ENCODE measurements around the gene PLOD1. TPM values are rescaled to one million over a fixed set of nuclear protein-coding genes. Genes with fewer than 3 reads are reported as not detected.

The PLOD1 gene
- total RNA-seq, 1 experiment from 2014 or later: 94.8 TPM

DNA sequence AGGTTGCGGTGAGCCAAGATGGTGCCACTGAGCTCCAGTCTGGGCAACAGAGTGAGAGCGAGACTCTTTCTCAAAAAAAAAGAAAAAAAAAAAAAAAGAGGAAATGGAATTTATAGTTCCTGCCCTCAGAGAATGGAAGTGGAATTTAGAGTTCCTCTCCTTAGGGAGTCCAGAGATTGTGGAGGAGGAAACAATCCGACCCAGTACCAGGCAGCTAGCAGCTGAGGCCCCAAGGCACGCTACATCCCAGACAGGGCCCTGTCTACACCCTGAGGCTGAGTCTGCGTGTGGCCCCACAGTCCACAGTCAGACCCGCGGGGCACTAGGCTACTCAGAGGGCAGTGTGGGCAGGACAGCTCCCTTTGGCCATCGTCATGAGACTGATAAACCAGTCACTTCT, 43.8 kb downstream of the PLOD1 start:
- BruUV-seq (replicated peaks): no TSS peak
- no peaks in the 10 kb centered on the region for H3K9me3 ChIP-seq (ENCODE audit: low read depth, low read length, poor library complexity, severe bottlenecking)
- intact Hi-C loops (cut with micrococcal nuclease; ENCODE audit: unreplicated experiment): no loop called here
- TF ChIP-seq EZH2 (IDR thresholded peaks at IDR 0.05; ENCODE audit: borderline replicate concordance, low read depth, low read length, poor library complexity, severe bottlenecking): no peak
- TF ChIP-seq, protein P1, sequence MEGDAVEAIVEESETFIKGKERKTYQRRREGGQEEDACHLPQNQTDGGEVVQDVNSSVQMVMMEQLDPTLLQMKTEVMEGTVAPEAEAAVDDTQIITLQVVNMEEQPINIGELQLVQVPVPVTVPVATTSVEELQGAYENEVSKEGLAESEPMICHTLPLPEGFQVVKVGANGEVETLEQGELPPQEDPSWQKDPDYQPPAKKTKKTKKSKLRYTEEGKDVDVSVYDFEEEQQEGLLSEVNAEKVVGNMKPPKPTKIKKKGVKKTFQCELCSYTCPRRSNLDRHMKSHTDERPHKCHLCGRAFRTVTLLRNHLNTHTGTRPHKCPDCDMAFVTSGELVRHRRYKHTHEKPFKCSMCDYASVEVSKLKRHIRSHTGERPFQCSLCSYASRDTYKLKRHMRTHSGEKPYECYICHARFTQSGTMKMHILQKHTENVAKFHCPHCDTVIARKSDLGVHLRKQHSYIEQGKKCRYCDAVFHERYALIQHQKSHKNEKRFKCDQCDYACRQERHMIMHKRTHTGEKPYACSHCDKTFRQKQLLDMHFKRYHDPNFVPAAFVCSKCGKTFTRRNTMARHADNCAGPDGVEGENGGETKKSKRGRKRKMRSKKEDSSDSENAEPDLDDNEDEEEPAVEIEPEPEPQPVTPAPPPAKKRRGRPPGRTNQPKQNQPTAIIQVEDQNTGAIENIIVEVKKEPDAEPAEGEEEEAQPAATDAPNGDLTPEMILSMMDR (conservative IDR thresholded peaks at IDR 0.05; ENCODE audit: low read depth, low read length): no peak
- H3K4me3 ChIP-seq (ENCODE audit: low read depth, low read length, poor library complexity, severe bottlenecking): no peak overlapping the region
- no peak overlapping the region for H3K27ac ChIP-seq (ENCODE audit: low read depth, low read length, poor library complexity, severe bottlenecking)
- H3K4me1 ChIP-seq (ENCODE audit: insufficient read depth, low read length, poor library complexity, severe bottlenecking): peaks cover 14% of the 10 kb centered on the region
- H3K36me3 ChIP-seq (ENCODE audit: insufficient read depth, low read length, poor library complexity, severe bottlenecking): peaks cover 22% of the 10 kb centered on the region
- POLR2A ChIA-PET (ENCODE audit: low non-redundant PET): interaction anchor here (0.6 kb wide), 1 partner anchor 302 kb away, joined by 14 read pairs; no protein-coding TSS in a partner anchor
- no peaks in the 10 kb centered on the region for H3K27me3 ChIP-seq (replicated peaks; ENCODE audit: insufficient read depth, low read depth, low read length, poor library complexity)
- DNase-seq (ENCODE audit: low spot score): peak; percentile 25
- CTCF ChIA-PET: no interaction called here

DNA sequence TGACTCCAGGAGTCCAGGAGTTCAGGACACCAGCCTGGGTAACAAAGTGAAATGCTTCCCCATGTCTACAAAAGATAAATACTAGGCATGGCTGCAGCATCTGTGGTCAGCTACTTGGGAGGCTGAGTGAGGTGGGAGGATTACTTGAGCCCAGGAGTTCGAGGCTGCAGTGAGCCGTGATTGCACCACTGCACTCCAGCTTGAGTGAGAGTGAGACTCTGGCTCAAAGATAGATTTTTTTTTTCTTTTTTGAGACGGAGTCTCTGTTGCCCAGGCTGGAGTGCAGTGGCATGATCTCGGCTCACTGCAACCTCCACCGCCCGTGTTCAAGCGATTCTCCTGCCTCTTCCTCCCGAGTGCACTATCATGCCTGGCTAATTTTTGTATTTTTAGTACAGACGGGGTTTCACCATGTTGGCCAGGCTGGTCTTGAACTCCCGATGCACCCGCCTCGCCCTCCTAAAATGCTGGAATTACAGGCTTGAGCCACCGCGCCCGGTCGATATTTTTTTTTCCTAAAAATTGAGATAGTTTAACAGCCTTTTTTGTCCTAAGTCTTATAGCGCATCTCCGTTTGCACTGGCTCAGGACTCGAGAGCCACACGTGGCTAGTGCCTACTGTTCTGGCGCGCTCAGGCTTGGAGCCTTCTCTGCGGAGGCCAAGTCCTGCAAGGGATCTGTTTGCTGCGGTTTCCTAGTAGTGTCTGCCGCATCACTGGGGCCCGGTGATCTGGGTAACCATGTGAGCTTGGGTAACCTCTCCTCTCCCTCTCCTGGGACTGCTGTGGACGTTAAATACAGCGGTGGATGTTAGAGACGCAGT, 44.7 kb downstream of the PLOD1 start:
- CTCF ChIA-PET: no interaction called here
- Histone ChIP-seq H3K4me3 (ENCODE audit: low read depth, low read length, poor library complexity, severe bottlenecking) (peak overlapping the region; percentile 92), H3K9me3 (ENCODE audit: low read depth, low read length, poor library complexity, severe bottlenecking) (no peaks in the 10 kb centered on the region), H3K27me3 (replicated peaks; ENCODE audit: insufficient read depth, low read depth, low read length, poor library complexity) (no peaks in the 10 kb centered on the region), H3K36me3 (ENCODE audit: insufficient read depth, low read length, poor library complexity, severe bottlenecking) (peaks cover 31% of the 10 kb centered on the region), H3K4me1 (ENCODE audit: insufficient read depth, low read length, poor library complexity, severe bottlenecking) (peaks cover 24% of the 10 kb centered on the region), H3K27ac (ENCODE audit: low read depth, low read length, poor library complexity, severe bottlenecking) (peak overlapping the region; percentile 96)
- BruUV-seq (replicated peaks): no TSS peak
- intact Hi-C loops (cut with micrococcal nuclease; ENCODE audit: unreplicated experiment): no loop called here
- POLR2A ChIA-PET (ENCODE audit: low non-redundant PET): interaction anchor here (0.5 to 0.6 kb wide), 2 partner anchors 71 to 301 kb away, joined by 5 to 14 read pairs; no protein-coding TSS in a partner anchor
- DNase-seq (ENCODE audit: low spot score): peak; percentile 21
- no peak for TF ChIP-seq EZH2 (IDR thresholded peaks at IDR 0.05; ENCODE audit: borderline replicate concordance, low read depth, low read length, poor library complexity, severe bottlenecking)
- TF ChIP-seq, protein P1 (conservative IDR thresholded peaks at IDR 0.05; ENCODE audit: low read depth, low read length): no peak

DNA sequence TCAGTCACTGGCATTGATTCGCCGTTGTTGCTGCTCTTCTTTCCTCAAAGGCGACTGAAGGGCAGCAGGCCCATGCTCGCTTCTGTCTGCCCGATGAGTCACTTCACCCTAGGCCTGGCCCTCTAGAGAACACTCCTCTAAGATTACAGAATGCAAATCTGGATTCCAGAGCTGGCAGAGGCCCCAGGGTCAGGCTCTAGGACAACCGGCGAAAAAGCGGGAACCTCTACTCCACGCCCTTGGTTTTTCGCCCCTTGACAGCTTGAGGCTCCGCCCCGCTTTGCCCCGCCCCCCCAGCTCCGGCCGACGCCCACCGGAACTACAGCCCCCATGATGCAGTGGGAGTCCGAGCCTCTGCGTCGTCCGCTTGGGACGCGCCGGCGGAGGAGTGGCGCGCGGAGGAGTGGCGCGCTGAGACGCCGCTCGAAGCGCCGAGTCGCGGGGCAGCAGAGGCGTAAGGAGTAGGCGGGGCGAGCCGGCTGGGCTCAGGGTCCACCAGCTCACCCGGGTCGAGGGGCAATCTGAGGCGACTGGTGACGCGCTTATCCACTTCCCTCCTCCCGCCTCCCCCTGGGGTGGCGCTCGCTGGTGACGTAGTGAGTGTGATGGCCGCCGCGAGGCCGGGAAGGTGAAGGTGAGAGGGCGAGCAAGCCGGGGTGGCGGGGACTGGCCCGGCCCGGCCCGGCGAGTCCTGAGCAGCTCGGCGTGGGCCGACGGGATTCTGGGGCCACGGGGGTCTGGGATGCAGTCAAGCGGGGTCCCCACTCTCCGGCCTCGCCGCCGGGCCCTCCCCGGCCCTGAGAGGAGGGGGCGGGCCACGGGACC, 45.5 kb downstream of the PLOD1 start, which contains the start of gene MFN2:
MFN2 (plus strand) TSS at position 594 of the 825 bp plus-strand sequence. CDS start 8,725 bp downstream, outside the sequence.
- Histone ChIP-seq H3K4me3 (ENCODE audit: low read depth, low read length, poor library complexity, severe bottlenecking) (peak within 1 kb of the TSS; percentile 92), H3K4me1 (ENCODE audit: insufficient read depth, low read length, poor library complexity, severe bottlenecking) (peaks cover 32% of the 10 kb centered on the region), H3K27ac (ENCODE audit: low read depth, low read length, poor library complexity, severe bottlenecking) (peak within 1 kb of the TSS; percentile 96), H3K27me3 (replicated peaks; ENCODE audit: insufficient read depth, low read depth, low read length, poor library complexity) (no peaks in the 10 kb centered on the region), H3K9me3 (ENCODE audit: low read depth, low read length, poor library complexity, severe bottlenecking) (no peaks in the 10 kb centered on the region), H3K36me3 (ENCODE audit: insufficient read depth, low read length, poor library complexity, severe bottlenecking) (peaks cover 26% of the 10 kb centered on the region)
- no TSS peak for BruUV-seq (replicated peaks)
- TF ChIP-seq EZH2 (IDR thresholded peaks at IDR 0.05; ENCODE audit: borderline replicate concordance, low read depth, low read length, poor library complexity, severe bottlenecking): no peak
- TF ChIP-seq, protein P1 (conservative IDR thresholded peaks at IDR 0.05; ENCODE audit: low read depth, low read length): no peak
- CTCF ChIA-PET: no interaction called here
- intact Hi-C loops (cut with micrococcal nuclease; ENCODE audit: unreplicated experiment): no loop called here
- peak; percentile 98 for DNase-seq (ENCODE audit: low spot score)
- POLR2A ChIA-PET (ENCODE audit: low non-redundant PET): interaction anchor here (0.5 kb wide), 1 partner anchor 72 kb away, joined by 5 read pairs; no protein-coding TSS in a partner anchor

Measured in A673 (cell line).